Smooth muscle cell (in vitro differentiated cells): ENCODE data around the gene XPC. TPM values are rescaled to one million over a fixed set of nuclear protein-coding genes. Genes with fewer than 3 reads are reported as not detected.

Experiments used
- DNase-seq: peaks from one replicate; lab custom pipeline; 2025; ENCODE audit not compliant: unreplicated experiment; lab: John Stamatoyannopoulos, UW
- H2AFZ ChIP-seq: fragments of 200-600 bp; sonication (generic); 2 replicates; pipeline ENCODE4 v1.6.0; 2016; ENCODE audit warnings: antibody characterized with exemption, low read depth, mild to moderate bottlenecking
- H3F3A ChIP-seq: fragments of 200-600 bp; sonication (generic); 2 replicates; pipeline ENCODE4 v1.6.0; 2017; ENCODE audit warnings: antibody characterized with exemption, low read depth
- H3K27ac ChIP-seq: fragments of 200-600 bp; sonication (generic); 2 replicates; pipeline ENCODE4 v1.5.1; 2016; ENCODE audit warnings: low read depth, mild to moderate bottlenecking
- H3K27me3 ChIP-seq: fragments of 200-600 bp; sonication (generic); 2 replicates; pipeline ENCODE4 v1.6.1; 2016; ENCODE audit warnings: low read depth, mild to moderate bottlenecking
- H3K36me3 ChIP-seq: fragments of 200-600 bp; sonication (generic); 2 replicates; pipeline ENCODE4 v1.5.1; 2016; ENCODE audit warnings: low read depth
- H3K4me1 ChIP-seq: fragments of 200-600 bp; sonication (generic); 2 replicates; pipeline ENCODE4 v1.5.1; 2016; ENCODE audit warnings: low read depth
- H3K4me2 ChIP-seq: fragments of 200-600 bp; sonication (generic); 2 replicates; pipeline ENCODE4 v1.6.0; 2016; ENCODE audit warnings: mild to moderate bottlenecking
- H3K4me3 ChIP-seq: fragments of 200-600 bp; sonication (generic); 2 replicates; pipeline ENCODE4 v1.5.1; 2016; ENCODE audit warnings: mild to moderate bottlenecking
- H3K79me2 ChIP-seq: fragments of 200-600 bp; sonication (generic); 2 replicates; pipeline ENCODE4 v1.6.0; 2016; ENCODE audit warnings: low read depth, mild to moderate bottlenecking
- H3K9ac ChIP-seq: fragments of 200-600 bp; sonication (generic); 2 replicates; pipeline ENCODE4 v1.6.0; 2016; ENCODE audit warnings: low read depth
- H3K9me3 ChIP-seq: fragments of 200-600 bp; sonication (generic); replicated peaks from 2 replicates; pipeline ENCODE4 v1.5.1; 2016; ENCODE audit warnings: low read depth
- H4K20me1 ChIP-seq: fragments of 200-600 bp; sonication (generic); 2 replicates; pipeline ENCODE4 v1.6.0; 2016; ENCODE audit warnings: low read depth
- WGBS: methylation state at CpG from one replicate; pipeline ENCODE4 v1.1.7; 2016; ENCODE audit warnings: low lambda C conversion rate; 5-methylcytosine and 5-hydroxymethylcytosine counted together
- polyA plus RNA-seq: library from polyadenylated mRNA; unstranded; fragments of >200 nt; fragmentation: Nextera tagmentation; extraction: Ambion mirVana; gene quantifications from 2 replicates; pipeline ENCODE4 v1.2.1, GENCODE V29; 2016
- total RNA-seq: library from RNA; depleted of rRNA; stranded (reverse); fragments of >200 nt; gene quantifications from 2 replicates; pipeline ENCODE4 v1.2.3, GENCODE V29; 2014
- TF ChIP-seq, protein P1 (sequence below): fragments of 200-600 bp; sonication (generic); IDR thresholded peaks from 2 replicates; pipeline ENCODE4 v1.5.1; 2017; ENCODE audit warnings: borderline replicate concordance, mild to moderate bottlenecking, antibody characterized with exemption; ENCODE audit not compliant: insufficient read depth, poor library complexity, severe bottlenecking

Gene XPC
- total and polyA plus RNA-seq, 2 experiments from 2014 or later: 20.9 to 23.8 TPM

DNA sequence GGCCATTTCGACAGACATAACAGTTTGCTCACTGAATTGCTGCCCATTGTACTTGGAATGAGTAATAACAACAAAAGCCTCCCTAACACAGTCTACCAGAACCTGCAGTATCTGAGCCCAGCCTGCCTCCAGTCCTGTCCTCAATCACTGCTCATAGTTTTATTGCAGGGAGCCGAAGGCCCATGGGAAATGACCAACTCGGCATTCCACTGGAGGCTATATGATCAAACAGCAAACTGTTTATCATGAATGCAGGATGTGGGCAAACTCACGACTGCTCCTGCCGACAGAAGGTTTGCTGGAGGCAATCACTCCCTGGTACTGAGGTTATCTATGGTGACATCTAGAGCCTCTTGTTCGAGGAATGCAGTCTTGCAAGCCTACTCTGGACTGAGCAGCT, 46.5 kb upstream of the XPC start:
- 19% methylated on average over 6 of the region's 6 CpGs for WGBS
- H3K4me3 ChIP-seq: no peak overlapping the region
- H3K79me2 ChIP-seq: no peaks in the 10 kb centered on the region
- no peaks in the 10 kb centered on the region for H3K36me3 ChIP-seq
- no peaks in the 10 kb centered on the region for H3K4me1 ChIP-seq
- no peaks in the 10 kb centered on the region for H4K20me1 ChIP-seq
- H2AFZ ChIP-seq: no peak overlapping the region
- H3K9me3 ChIP-seq: no peaks in the 10 kb centered on the region
- H3K27ac ChIP-seq: peak overlapping the region; percentile 6
- TF ChIP-seq, protein P1, sequence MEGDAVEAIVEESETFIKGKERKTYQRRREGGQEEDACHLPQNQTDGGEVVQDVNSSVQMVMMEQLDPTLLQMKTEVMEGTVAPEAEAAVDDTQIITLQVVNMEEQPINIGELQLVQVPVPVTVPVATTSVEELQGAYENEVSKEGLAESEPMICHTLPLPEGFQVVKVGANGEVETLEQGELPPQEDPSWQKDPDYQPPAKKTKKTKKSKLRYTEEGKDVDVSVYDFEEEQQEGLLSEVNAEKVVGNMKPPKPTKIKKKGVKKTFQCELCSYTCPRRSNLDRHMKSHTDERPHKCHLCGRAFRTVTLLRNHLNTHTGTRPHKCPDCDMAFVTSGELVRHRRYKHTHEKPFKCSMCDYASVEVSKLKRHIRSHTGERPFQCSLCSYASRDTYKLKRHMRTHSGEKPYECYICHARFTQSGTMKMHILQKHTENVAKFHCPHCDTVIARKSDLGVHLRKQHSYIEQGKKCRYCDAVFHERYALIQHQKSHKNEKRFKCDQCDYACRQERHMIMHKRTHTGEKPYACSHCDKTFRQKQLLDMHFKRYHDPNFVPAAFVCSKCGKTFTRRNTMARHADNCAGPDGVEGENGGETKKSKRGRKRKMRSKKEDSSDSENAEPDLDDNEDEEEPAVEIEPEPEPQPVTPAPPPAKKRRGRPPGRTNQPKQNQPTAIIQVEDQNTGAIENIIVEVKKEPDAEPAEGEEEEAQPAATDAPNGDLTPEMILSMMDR: no peak
- no peak overlapping the region for H3K9ac ChIP-seq
- peaks cover 29% of the 10 kb centered on the region for H3K27me3 ChIP-seq
- peaks cover 5% of the 10 kb centered on the region for H3F3A ChIP-seq
- no peak for DNase-seq
- no peak overlapping the region for H3K4me2 ChIP-seq

- Histone ChIP-seq H3K4me3 (no peak overlapping the region), H3K9ac (no peak overlapping the region), H3K27ac (no peak overlapping the region), H3K36me3 (no peaks in the 10 kb centered on the region), H3K79me2 (no peaks in the 10 kb centered on the region), H3K4me2 (no peak overlapping the region), H4K20me1 (no peaks in the 10 kb centered on the region), H2AFZ (no peak overlapping the region), H3K4me1 (no peaks in the 10 kb centered on the region), H3K27me3 (peaks cover 23% of the 10 kb centered on the region), H3F3A (peaks cover 5% of the 10 kb centered on the region), H3K9me3 (no peaks in the 10 kb centered on the region)
- 68% methylated on average over 1 of the region's 1 CpG for WGBS
- TF ChIP-seq, protein P1: no peak
- no peak for DNase-seq
Observed at GRCh38 chr3:14223595-14223994, 45.2 kb upstream of the XPC start.

DNA sequence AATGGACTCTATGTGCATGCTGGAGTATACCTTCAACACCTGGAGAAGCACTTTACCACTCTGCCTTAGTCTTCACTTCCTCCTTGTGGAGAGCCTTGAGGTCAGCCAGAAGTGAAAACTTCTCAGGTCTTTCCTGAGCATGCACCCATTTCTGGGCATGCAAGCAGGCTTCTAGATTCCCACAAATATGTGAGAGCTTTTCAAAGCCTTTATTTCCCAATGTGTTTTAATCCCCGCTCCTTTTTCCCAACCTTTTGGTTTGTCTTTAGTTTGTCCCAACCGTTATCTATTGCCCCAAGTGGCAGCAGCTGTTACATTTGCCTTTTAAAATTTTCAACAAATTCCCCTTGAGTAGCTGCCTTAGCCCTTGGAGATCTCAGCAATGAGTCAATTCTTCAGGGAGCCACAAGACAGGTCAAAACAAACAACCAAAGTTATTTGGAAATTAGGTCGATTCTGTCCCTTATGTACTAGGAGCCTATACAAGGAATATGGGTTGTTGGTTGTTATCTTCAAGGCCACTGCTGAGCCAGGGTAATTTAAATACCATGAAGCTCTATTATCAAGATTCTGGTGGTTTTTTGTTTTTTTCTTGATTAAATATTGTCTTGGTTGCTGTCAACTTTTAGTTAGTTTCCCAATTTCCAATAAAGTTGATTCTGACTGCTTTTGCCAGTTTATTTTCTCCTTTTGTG, 44.6 kb upstream of the XPC start:
- WGBS: 72% methylated on average over 3 of the region's 3 CpGs

More for the DNA sequence above, 44.6 kb upstream of the XPC start:
- Histone ChIP-seq H3K79me2 (no peaks in the 10 kb centered on the region), H3K27me3 (peaks cover 18% of the 10 kb centered on the region), H3K36me3 (no peaks in the 10 kb centered on the region), H3K9me3 (no peaks in the 10 kb centered on the region), H3K27ac (no peak overlapping the region), H3K4me2 (peak overlapping the region; percentile 43), H2AFZ (no peak overlapping the region), H3K4me3 (no peak overlapping the region), H3K9ac (no peak overlapping the region), H3K4me1 (no peaks in the 10 kb centered on the region), H4K20me1 (no peaks in the 10 kb centered on the region), H3F3A (peaks cover 5% of the 10 kb centered on the region)
- no peak for DNase-seq
- TF ChIP-seq, protein P1: no peak
